ENCODE data around the gene DNAJC18.
"Not testable (repeated sequence)": the region's sequence is repeated elsewhere in the genome, so short reads cannot be mapped to it uniquely, and the experiment has no call there.

DNAJC18 gene

DNA sequence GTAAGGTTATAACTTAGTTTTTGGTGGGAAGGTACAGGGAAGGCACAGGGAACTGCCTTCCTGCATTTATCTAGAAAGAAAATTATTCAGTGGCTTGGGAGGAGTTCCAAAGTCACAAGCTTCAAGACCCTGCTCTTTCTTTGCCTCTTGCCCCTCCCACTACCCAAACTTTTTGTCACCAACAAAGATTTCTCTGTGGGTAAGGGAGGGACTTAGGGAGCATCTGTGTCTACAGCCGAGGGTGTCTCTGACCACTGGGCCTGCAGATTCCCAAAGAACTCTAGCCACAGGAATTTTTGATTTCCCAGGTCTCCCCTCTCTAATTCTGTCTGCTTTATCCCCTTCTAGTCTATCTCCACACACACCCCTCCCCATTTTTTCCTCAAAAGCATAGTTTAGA, 21.1 kb upstream of the DNAJC18 start:
- no peak for DNase-seq

DNA sequence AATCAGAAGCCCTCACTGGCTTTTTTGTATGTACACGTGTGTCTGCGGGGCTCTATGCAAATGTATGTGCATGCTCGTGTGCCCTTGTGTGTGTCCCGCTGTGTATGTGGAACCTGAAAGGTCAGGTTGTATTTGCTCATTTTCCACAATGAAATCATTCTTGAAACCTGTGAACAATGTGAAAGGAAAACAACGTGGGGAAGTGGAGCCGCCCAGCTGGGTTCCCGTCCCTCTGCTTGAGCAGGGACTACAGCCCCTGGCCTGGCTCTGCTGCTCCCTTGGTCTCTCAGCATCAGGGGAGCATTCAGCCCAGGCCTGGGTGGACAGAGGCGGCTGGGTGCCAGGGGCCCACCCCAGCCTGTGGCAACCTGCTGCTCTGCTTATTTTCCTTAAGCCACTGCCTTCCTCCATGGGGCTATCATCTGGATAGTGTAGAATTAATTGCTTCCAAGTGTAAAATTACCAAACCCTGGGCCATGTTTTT, 20.2 kb upstream of the DNAJC18 start:
- no peak for DNase-seq

DNA sequence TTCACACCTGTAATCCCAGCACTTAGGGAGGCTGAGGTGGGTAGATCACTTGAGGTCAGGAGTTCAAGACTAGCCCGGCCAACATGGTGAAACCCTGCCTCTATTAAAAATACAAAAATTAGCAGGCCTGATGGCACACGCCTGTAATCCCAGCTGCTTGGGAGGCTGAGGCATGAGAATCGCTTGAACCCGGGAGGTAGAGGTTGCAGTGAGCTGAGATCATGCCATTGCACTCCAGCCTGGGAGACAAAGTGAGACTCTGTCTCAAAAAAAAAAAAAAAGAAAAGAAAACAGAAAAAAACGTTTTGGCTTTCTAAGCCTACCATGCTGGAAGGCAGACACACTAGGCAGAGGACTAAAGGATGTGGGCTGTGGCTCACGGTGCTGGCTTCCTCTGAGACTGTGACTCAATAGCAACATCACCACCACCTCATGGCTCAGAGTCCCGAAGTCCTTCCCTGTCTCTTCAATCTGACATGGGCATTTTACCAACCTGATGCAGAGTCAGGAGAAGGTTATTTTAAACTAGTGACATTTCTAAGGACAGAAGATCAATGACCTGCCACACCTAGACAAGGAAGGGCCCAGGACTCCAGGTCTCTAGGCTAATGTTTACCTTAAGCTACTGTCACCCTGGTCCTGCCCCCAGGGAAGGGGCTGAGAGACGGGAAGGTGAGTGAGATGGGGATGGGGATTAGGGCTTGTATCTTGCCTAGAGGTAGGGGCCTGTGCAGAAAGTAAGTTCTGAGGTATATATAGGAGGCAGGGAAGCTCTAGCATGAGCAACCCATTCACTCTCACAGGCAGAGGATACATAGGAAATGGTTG, 19.5 kb upstream of the DNAJC18 start:
- peak; percentile 58 to 60 for DNase-seq

DNA sequence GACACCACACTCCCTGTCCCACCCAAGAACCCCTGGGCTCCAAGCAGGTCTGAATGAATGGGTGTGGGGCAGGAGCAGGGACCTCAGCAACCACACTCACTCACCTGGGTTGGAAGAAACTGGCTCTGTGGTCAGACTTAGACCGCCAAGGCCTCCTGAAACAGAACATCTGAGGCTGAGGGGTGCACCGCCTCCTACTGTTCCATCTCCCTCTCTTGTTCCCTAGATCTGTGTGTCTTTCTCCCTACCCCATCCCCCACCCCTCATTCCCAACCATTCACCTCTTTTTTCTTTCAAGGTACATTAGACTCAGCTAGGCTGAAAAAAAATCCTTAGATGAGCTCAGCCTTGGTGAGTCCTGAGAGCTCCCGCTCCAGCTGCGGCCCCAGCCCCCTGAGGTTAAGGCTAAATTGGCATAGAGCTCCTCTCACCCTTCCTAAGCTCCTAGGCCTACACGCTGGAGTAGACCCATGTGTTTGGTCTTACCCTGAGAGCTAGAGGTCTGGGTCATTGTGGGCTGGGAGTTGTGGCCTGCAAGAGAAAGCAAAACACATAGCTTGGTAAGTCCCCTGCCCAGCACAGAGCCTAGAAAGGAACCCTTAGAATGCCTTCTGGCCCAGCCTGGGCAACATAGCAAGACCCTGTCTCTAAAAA, 18.5 kb upstream of the DNAJC18 start:
- DNase-seq = no peak

DNA sequence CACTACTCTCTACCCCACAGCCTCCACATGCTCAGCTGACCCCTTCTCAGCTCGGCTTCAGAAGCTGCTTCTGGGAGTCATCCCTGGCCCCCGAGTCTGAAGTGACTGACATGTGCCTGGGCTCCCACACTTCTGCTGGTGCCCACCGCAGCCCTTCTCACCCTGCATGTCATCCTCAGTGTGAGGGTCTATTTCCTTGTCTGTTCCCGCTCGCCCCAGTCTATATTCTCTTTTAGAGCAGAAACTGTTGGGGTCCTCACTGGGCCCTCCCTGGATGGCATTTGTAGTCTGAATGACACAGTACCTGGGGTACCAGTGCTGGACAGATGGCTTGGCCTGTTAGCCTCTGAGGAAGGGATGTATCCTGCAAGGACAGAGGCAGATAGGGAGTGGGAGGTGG, 17.9 kb upstream of the DNAJC18 start:
- DNase-seq = no peak

DNA sequence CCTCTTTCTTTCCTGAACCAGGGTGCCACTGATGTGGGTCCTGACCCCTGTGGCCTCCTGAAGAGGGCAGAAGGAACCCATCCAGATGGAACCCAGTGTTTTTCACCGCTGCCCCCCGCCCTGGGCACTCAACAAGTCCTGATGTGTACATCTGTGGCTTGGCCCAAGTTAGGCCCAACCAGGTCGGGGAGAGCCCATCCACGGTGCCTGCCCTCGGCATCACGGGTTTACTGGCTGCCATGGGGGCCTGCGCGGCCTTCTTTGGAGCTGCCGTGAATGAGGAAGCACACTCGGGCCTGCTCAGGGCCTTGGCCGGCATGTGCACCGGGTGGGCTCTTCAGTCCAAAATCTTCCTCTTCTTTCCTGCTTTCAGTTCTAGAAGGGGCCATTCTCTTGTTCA, 17.5 kb upstream of the DNAJC18 start:
- no peak for DNase-seq

DNA sequence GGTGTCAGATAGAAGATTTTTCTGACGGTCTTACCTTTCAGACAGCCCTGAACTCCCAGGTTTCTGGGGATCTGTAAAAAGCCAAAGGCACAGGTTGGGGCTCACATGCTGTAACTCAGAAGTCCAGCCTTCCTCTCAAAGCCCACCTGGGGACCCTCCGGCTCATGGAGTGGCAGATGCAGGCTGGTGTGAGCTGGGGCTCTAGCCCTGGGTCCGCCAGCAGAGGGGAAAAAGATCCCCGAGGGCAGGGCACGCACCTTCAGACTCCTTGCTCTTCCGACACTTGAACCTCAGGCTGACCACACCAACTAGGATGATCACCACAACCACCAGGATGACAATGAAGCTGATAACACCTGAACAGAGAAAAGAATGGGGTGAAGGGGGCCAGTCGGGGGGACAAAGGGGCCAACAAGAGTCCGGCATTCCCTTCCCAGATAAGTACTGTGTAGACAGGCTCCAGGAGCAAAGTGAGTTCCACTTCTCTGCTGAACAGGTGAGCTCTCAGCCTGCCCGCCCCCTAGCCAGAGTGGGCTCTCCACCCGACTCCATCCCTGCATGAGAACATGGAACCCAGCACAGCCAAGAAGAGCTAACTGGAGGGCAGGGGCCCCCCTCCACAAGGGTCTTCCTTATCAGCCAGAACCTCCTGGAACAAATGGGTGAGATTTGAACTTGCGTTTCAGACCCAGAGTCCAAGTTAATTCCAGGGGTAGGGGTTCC, 15.4 kb upstream of the DNAJC18 start:
- no peak for DNase-seq

DNA sequence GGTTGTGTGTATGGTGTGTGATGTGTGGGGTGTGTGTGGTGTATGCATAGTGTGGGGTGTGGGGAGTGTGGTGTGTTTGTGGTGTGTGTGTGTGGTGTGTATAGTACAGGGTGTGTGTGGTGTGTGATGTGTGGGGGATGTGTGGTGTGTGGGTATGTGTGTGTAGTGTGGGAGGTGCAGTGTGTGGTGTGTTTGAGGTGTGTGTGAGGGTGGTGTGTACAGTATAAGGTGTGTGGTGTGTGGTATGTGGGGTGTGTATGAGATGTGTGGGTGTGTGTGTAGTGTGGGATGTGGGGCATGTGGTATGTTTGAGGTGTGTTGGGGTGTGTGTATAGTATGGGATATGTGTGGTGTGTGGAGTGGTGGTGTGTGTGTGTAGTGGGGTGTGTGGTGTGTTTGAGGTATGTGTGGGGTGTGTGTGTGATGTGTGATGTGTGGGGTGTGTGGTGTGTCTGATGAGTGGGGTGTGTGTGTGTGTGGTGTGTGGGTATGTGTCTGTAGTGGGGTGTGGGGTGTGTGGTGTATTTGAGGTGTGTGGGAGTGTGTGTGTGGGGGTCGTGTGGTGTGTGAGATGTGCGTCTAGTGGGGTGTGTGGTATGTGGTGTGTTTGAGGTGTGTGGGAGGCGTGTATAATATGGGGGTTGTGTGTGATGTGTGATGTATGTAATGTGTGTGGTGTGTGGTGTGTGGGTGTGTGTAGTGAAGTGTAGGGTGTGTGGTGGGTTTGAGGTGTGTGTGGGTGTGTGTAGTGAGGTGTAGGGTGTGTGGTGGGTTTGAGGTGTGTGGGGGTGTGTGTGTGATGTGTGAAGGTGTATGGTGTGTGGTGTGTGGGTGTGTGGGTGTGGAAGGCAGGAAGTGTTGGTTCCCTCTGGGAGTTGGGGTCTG, 14.6 kb upstream of the DNAJC18 start:
- DNase-seq = no peak

DNA sequence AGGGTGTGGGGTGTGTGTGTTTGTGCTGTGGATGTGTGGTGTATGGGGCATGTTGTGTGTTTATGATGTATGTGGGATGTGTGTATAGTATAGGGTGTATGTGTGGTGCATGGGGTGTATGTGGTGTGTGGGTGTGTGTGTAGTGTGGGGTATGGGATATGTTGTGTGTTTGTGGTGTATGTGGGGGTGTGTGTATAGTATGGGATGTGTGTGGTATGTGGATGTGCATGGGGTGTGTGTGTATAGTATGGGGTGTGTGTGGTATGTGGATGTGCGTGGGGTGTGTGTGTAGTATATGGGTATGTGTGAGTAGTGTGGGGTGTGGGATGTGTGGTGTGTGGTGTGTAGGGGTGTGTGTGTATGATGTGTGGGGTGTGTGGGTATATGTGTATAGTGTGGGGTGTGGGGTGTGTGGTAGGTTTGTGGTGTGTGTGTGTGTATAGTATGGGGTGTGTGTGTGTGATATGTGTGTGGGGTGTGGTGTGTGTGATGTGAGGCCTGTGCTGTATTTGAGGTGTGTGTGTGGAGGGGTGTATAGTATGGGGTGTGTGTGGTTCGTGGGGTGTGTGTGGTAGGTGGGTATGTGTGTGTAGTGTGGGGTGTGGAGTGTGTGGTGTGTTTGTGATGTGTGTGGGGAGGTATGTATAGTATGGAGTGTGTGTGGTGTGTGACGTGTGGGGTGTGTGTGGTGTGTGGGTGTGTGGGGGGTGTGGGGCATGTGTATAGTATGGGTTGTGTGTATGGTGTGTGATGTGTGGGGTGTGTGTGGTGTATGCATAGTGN, 12.7 kb upstream of the DNAJC18 start:
- no peak for DNase-seq

DNA sequence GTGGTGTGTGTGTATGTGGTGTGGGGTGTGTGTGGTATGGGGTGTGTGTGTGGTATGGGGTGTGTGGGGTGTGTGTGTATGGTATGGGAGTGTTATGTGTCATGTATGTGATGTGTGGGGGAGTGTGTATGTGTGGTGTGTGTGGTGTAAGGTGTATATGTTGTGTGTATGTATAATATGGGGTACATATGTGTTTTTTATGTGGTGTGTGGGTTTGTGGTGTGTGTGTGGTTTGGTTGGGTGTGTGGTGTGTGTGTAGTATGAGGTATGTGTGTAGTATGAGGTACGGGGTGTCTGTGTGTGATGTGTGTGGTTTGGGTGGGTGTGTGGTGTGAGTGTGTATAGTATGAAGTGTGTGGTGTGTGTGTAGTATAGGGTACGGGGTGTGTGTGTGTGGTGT, 11.9 kb upstream of the DNAJC18 start:
- no peak for DNase-seq

DNA sequence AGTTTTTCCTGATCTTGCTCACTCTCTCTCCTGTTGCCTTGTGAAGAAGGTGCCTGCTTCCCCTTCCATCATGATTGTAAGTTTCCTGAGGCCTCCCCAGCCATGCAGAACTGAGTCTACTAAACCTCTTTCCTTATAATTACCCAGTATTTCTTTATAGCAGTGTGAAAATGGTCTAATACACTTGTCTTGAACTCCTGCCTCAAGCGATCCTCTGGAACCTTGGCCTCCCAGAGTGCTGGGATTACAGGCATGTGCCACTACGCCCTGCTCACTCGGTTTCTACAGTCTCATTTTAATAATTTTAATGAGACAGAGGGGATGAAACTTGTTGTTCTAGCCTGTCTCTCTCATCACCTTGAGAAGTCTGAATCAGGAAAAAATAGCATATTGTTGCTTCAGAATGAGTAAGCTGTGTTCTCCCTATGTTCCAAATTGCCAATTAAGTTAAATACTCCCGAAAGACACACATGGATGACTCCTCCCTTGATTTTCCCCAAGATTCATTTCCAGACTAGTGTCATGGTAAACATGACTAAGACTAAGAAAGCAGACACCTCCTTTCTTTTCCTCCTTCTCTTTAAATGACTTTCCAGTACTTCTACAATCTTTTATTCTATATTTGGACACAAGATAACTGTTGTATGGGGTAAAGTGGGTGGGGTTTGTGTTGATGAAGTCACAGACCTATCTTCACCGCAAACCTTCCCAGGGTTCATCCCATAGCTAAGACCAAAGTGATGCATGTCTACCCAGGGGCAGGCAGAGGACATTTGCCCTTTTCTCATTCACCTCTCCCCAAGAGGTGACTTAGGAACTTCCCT, 7.8 kb upstream of the DNAJC18 start:
- no peak for DNase-seq

DNA sequence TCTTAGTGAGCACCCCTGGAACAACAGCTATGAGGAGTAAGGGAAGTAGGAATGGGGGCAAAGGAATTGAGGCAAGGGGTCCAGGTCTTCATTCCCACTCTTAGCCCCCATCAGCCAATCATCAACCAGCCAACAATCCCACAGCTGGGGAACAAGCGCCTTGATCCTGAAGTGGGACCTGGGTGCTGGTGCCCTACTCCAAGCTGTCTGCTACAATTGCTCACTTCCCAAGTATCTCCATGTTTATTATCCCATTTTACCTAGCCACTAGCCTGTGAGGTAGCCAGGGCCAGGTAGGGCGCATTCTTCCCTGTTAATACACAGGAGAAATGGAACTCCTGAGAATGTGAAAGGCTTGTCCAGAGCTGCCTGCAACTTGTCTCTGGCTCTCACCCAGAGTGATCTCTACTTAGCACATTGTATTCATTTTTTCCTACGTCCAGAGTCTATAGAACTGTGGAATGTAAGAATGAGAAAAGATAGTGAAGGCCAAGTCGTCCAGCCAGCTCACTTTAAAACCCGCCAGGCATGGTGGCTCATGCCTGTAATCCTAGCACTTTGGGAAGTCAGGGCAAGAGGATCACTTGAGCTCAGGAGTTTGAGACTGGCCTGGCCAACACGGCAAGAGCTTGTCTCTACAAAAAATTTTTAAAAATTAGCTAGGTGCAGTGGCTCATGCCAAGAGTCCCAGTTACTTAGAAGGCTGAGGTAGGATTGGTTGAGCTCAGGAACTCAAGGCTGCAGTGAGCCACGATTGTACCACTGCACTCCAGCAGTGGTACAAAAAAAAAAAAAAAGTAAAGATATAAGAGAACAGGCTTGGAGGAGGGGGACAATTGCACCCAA, 6.2 kb upstream of the DNAJC18 start:
- no peak for DNase-seq

DNA sequence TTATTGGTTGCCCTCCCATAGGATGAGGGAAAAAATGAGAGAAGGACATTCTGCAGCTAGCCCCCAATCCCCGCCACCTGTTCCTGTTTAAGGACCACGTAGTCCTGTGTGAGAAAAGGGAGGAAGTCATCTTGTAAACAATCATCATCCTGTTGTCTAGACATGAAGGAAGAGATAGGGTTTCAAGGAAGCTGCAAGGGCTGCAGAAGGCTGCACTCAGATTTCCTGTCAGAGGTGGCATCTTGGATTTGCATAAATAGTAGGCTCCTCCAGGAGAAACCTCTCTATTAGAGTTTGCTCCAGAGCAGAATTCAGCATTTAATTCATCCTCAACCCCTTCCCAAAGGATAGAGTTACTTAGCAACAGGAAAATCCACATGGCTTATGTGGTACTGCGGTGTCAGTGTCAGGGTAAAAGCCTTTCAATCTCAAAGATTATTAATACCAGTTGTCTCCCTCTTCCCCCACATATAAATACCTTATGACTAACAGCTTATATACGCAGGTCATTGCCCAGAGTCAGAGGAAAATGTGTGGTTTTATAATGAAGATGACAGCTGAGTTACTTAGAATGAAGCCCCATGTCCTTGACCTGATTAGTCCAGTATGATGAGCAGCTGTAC, 4.6 kb upstream of the DNAJC18 start:
- DNase-seq = no peak

DNA sequence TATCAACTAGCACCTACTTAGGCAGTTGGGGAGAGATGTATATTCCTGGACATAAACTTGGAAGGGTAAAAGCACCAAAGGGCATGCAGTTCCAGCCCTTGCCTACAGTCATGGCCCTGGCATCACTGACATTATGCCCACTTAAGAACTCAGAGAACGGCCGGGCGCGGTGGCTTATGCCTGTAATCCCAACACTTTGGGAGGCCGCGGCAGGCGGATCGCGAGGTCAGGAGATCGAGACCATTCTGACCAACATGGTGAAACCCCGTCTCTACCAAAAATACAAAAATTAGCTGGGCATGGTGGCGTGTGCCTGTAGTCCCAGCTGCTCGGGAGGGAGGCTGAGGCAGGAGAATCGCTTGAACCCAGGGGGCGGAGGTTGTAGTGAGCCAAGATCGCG, 1.1 kb upstream of the DNAJC18 start:
- not testable (repeated sequence) for DNase-seq

DNA sequence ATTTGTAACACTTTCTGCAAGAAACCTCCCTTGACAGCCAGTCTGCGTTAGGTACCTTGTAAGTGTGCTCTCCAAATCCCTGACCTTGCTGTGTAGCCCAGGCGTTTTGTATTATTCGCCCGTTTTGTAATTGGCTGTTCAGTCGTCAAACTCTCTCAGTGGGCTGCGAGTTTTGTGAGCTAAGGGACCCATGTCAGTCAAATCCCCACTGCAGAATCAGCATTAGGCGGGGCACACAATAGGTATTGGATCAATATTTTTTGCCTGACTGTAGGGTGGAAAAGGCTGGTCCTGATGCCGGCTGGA, 665 bp downstream of the DNAJC18 start:
- no peak for DNase-seq

DNA sequence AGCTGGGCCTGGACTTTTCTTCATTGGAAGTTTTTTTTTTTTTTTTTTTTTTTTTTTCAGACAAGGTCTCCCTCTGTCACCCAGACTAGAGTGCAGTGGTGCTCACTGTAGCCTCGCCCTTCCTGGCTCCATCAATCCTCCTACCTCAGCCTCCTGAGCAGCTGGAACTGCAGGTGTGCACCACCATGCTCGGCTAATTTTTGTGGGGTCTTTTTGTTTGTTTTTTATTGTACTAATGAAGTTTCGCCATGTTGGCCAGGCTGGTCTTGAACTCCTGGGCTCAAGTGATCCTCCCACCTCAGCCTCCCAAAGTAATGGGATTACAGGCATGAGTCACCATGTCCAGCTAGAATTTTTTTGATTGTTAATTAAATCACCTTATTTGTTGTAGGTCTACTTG, 3.6 kb downstream of the DNAJC18 start:
- no peak for DNase-seq

DNA sequence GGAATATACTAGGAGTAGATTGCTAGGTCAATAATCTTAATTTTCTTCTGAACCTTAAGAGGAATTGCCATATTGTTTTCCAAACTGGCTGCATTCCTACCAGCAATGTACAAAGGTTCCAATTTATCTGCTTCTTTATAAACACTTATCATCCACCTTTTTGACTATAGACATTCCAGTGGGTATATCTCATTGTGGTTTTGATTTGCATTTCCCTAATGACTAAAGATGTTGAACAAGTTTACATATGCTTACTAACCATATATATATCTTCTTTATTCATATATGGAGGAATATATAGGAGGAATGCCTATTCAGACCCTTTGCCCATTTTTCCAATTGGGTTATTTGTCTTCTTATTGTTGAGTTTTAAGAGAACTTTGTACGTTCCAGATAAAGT, 7.6 kb downstream of the DNAJC18 start:
- DNase-seq = no peak

DNA sequence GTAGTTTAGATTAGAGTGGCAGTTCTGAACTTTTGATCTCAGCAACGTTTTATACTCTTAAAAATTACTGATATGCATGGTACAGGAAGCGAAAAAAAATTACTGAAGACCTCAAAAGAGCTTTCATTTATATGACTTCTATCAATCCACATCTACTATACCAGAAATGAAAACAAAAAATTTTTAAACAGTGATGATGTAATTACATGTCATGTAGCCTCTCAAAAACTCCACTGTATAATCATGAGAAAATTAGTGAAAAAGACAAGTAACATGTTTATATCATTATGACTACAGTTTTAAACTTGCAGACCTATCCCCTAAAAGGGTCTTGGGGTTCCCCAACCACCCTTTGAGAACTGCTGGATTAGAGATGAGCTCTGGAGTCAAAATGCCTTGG, 9.3 kb downstream of the DNAJC18 start:
- DNase-seq = no peak

DNA sequence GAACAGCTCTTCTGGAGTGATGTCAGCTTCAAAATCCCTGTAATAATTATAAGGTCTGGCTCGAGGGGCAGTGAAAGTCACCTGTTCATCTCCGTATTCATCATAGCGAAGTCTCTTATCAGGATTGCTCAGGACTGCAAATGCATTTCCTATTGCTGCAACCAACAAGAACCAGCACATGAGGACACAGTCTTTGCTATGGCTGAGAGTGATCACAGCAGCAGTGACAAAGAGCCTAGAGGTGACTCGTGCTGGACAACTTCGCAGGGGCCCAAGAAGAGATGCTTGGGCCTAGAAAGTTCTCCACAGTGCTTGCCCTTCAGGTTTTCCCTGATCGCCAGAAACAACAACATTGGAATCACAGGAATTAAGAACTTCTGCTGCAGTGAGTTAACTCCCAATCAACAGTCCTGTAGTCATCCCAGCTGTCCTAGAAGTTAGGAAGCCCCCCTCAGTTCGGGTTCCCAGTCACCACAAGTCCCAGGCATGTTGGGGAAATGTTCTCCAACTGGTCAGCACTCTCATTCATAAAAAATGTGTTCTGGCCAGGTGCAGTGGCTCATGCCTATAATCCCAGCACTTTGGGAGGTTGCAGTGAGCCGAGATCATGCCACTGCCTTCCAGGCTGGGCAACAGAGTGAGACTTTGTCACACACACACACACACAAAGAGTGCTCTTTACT, 13.0 kb downstream of the DNAJC18 start:
- DNase-seq = no peak
